Heart right ventricle (tissue), 16 donors: ENCODE results near the gene JAM3. TPM values are rescaled to one million over a fixed set of nuclear protein-coding genes. Genes with fewer than 3 reads are reported as not detected.

Experiments used
- ATAC-seq, 8 donors: fragments of 200-7000 bp; cut with Tn5 transposase; one replicate each; pipeline ENCODE4 v1.9.1; 2020; ENCODE audit warnings: mild to moderate bottlenecking in 8 of 8, moderate library complexity in 8 of 8, moderate number of reproducible peaks in 1 of 8
- DNase-seq, 2 donors: peaks; one replicate each; pipeline ENCODE4 v3.0.0-alpha.2; 2020
- H3K27ac ChIP-seq, 10 donors: fragments of 200-600 bp; sonication (generic) in 2 of 10; one replicate each; pipeline versions ENCODE4 v1.5.0 to v1.8.0; 2020 to 2022; ENCODE audit warnings: mild to moderate bottlenecking in 3 of 10
- H3K27me3 ChIP-seq, 7 donors: fragments of 200-600 bp; one replicate each; pipeline ENCODE4 v1.8.0; 2021 to 2022; ENCODE audit warnings: mild to moderate bottlenecking in 2 of 7
- H3K36me3 ChIP-seq, 9 donors: fragments of 200-600 bp; sonication (generic) in 1 of 9; one replicate each; pipeline versions ENCODE4 v1.5.0 to v1.8.0; 2020 to 2022; ENCODE audit warnings: mild to moderate bottlenecking in 2 of 9
- H3K4me1 ChIP-seq, 9 donors: fragments of 200-600 bp; sonication (generic) in 1 of 9; one replicate each; pipeline versions ENCODE4 v1.5.0 to v1.8.0; 2020 to 2022; ENCODE audit warnings: mild to moderate bottlenecking in 4 of 9
- H3K4me3 ChIP-seq, 10 donors: fragments of 200-600 bp; sonication (generic) in 2 of 10; one replicate each; pipeline versions ENCODE4 v1.5.0 to v1.8.0; 2020 to 2022; ENCODE audit warnings: mild to moderate bottlenecking in 7 of 10, moderate library complexity in 2 of 10
- H3K9me3 ChIP-seq, 11 donors: fragments of 200-600 bp in 10 of 11; sonication (generic) in 2 of 11; one replicate each; pipeline versions ENCODE4 v1.5.0 to v1.8.0; 2013 to 2022; ENCODE audit warnings: mild to moderate bottlenecking in 2 of 11, control low read depth in 1 of 11, moderate library complexity in 1 of 11
- CTCF ChIP-seq, 9 donors: fragments of 200-600 bp; sonication (generic) in 2 of 9; IDR thresholded peaks; one replicate each; pipeline versions ENCODE4 v1.5.0 to v1.8.0; 2021 to 2022; ENCODE audit warnings: antibody characterized with exemption in 9 of 9, mild to moderate bottlenecking in 5 of 9, moderate library complexity in 1 of 9
- WGBS, 2 donors: extraction: QIAGEN DNeasy Blood & Tissue Kit; methylation state at CpG; one replicate each; pipeline ENCODE4 v1.1.7; 2013; ENCODE audit warnings: inconsistent platforms in 1 of 2; 5-methylcytosine and 5-hydroxymethylcytosine counted together
- intact Hi-C, 10 donors: fragments of 100-400 bp; cut with DNase I; formaldehyde crosslinking; loops; one replicate each; pipeline versions ENCODE4 v1.11.1 to v1.14.2; 2022
- long read RNA-seq, 3 donors: library from polyadenylated mRNA; unstranded; transcript quantifications; one replicate each; pipeline ENCODE4 v2.0.0, GENCODE V29; 2020 to 2021
- polyA plus RNA-seq, 2 donors: library from polyadenylated mRNA; stranded (reverse); fragments of 200-250 nt; gene quantifications; one replicate each; pipeline ENCODE4 v1.2.3, GENCODE V29; 2013
- total RNA-seq, 10 donors: library from RNA; stranded (reverse); fragmentation: NEBNext Ultra II Directional in 3 of 10; extraction: Animal tissue kit (Norgen Biotek cat#: 25700) in 3 of 10; gene quantifications; one replicate each; pipeline versions ENCODE4 v1.2.1 to v1.2.4, GENCODE V29; 2021 to 2023
- donor health status: Arrhythmogenic right ventricular cardiomyopathy.
- donor health status: ischemic (EF 13 %, LVEDD 7.1; RV severe dilation, severe dysfunction).
- donor health status: healthy with polysubstance abuse.
- donor health status: DM: no; HTN: yes; CAD: no.
- donor health status: DM: no; HTN: no; CAD: no.
- donor health status: ischemic (EF 25% LVEDD 6.9; RV normal size, moderate dysfunction).
- donor health status: ischemic (EF 25% LVEDD 5.7; RV mildly dilated, moderate dysfunction).
- donor health status: healthy.
- donor health status: DM: yes; HTN: yes; CAD: no.
- donor health status: Ischemic cardiomyopathy.
- donor health status: ischemic (EF 35%, LVEDD 5.7; RV mildly dilated, moderate dysfunction).
- donor health status: nonischemic (EF 11% LVEDD 7.7; RV severe dilation, severe dysfunction).
- donor health status: DM: yes; HTN: yes; CAD: no.
- donor health status: PGD.
- donor health status: ischemic (EF 29% LVEDD 5.4; RV normal size, mild dysfunction).
- donor health status: nonischemic (EF 23%, LVEDD 6.1; RV moderate dilation, normal function).

JAM3 gene
- total RNA-seq (10 to 100 TPM; 20.4 to 55.4 (median 34.9) TPM), polyA plus RNA-seq (10 to 100 TPM; 12.7 to 14.2 TPM)
- long read RNA-seq, donor 1, transcript JAM3-201 (9 exons, 3,912 nt), result major isoform, 50 of 59 reads
- long read RNA-seq, donor 1, partial matches to known transcripts, result 6 of 59 reads
- long read RNA-seq, donor 1, other reads (novel, unspliced or antisense), result 2 of 59 reads
- long read RNA-seq, donor 2, transcript JAM3-201 (9 exons, 3,912 nt), result major isoform, 68 of 82 reads
- long read RNA-seq, donor 2, partial matches to known transcripts, result 1 of 82 reads
- long read RNA-seq, donor 2, other reads (novel, unspliced or antisense), result 12 of 82 reads
- long read RNA-seq, donor 3, transcript JAM3-201 (9 exons, 3,912 nt), result major isoform, 46 of 58 reads
- long read RNA-seq, donor 3, partial matches to known transcripts, result 10 of 58 reads
- long read RNA-seq, donor 3, other reads (novel, unspliced or antisense), result 2 of 58 reads

GRCh38 chr11:134068829-134069425, at the start of gene JAM3:
TSS of gene JAM3 (plus strand) at chr11:134069072. CDS start at chr11:134069084, 12 bp downstream.
- Histone ChIP-seq H3K4me3 (peak within 1 kb of the TSS; percentile 66 to 96 (median 87)), H3K27ac (peak within 1 kb of the TSS; percentile 70 to 92 (median 86)), H3K4me1 (peaks cover 0 to 22% (median 18%) of the 10 kb centered on the region in 9 donors), H3K36me3 (no peaks in the 10 kb centered on the region), H3K9me3 (no peaks in the 10 kb centered on the region), H3K27me3 (peaks cover 0 to 31% (median 0%) of the 10 kb centered on the region in 7 donors)
- DNase-seq (peak; percentile 96 to 97), ATAC-seq (peak; percentile 98 to 99 (median 99))
- TF ChIP-seq CTCF (IDR thresholded peaks at IDR 0.05), result no peak
- 0 to 1% methylated on average over 56 to 57 of the region's 57 CpGs for WGBS, 2 donors
- intact Hi-C loops, result loop anchor here in 3 of 10 donors (1.0 to 10.0 kb wide), 5 partner anchors 51 to 186 kb away; partner anchors contain the start of genes ACAD8 (in 1 of the 3) and THYN1 (in 1 of the 3)

- DNase-seq (no peak), ATAC-seq (no peak)
- H3K36me3 ChIP-seq, result no peaks in the 10 kb centered on the region
- 76 to 83% methylated on average over 7 of the region's 7 CpGs for WGBS, 2 donors
- no peaks in the 10 kb centered on the region for H3K9me3 ChIP-seq
- intact Hi-C loops, result no loop called here
- H3K27ac ChIP-seq, result no peak overlapping the region
- no peak overlapping the region for H3K4me3 ChIP-seq
- no peak for TF ChIP-seq CTCF (IDR thresholded peaks at IDR 0.05)
- H3K27me3 ChIP-seq, result peaks cover 0 to 12% (median 0%) of the 10 kb centered on the region in 7 donors
- H3K4me1 ChIP-seq, result peaks cover 0 to 12% (median 5%) of the 10 kb centered on the region in 9 donors
These were observed 49.4 kb upstream of the JAM3 start for GRCh38 chr11:134019500-134019899.

GRCh38 chr11:134020598-134020997, 48.3 kb upstream of the JAM3 start:
- Histone ChIP-seq H3K9me3 (no peaks in the 10 kb centered on the region), H3K4me3 (no peak overlapping the region), H3K4me1 (peaks cover 0 to 16% (median 3%) of the 10 kb centered on the region in 9 donors), H3K27ac (no peak overlapping the region), H3K36me3 (no peaks in the 10 kb centered on the region), H3K27me3 (peaks cover 0 to 12% (median 0%) of the 10 kb centered on the region in 7 donors)
- TF ChIP-seq CTCF (IDR thresholded peaks at IDR 0.05), result no peak
- intact Hi-C loops, result no loop called here
- 78 to 81% methylated on average over 13 of the region's 13 CpGs for WGBS, 2 donors
- DNase-seq (no peak), ATAC-seq (no peak)

GRCh38 chr11:134021326-134021725, 47.5 kb upstream of the JAM3 start:
- Histone ChIP-seq H3K36me3 (no peaks in the 10 kb centered on the region), H3K9me3 (no peaks in the 10 kb centered on the region), H3K27ac (no peak overlapping the region), H3K4me3 (no peak overlapping the region), H3K4me1 (peaks cover 0 to 14% (median 3%) of the 10 kb centered on the region in 9 donors), H3K27me3 (peaks cover 0 to 12% (median 0%) of the 10 kb centered on the region in 7 donors)
- 87 to 90% methylated on average over 7 of the region's 7 CpGs for WGBS, 2 donors
- no peak for DNase-seq
- no peak for TF ChIP-seq CTCF (IDR thresholded peaks at IDR 0.05)
- ATAC-seq, result no peak
- intact Hi-C loops, result no loop called here
